Activated T-cell treated with anti-CD3 and anti-CD28 coated beads, Interleukin-2, amount 50 U/mL, for 72 hours (primary cell): ENCODE measurements around the gene NEK5. TPM values are rescaled to one million over a fixed set of nuclear protein-coding genes. Genes with fewer than 3 reads are reported as not detected.

Experiments
- ATAC-seq, 2 donors: fragments of 150-1000 bp; cut with Tn5 transposase; replicated peaks in 1 of 2; 2 replicates each; pipeline ENCODE4 v1.10.0; 2021; ENCODE audit warnings: moderate library complexity in 2 of 2, mild to moderate bottlenecking in 1 of 2
- DNase-seq, 2 donors: peaks; one replicate each; pipeline ENCODE4 v3.0.0; 2021 to 2022; ENCODE audit warnings: mixed read lengths in 1 of 2
- H3K27ac Mint-ChIP-seq: one replicate; pipeline ENCODE4 v1.8.0; 2022; ENCODE audit warnings: mild to moderate bottlenecking, moderate library complexity, mixed read lengths
- H3K27me3 Mint-ChIP-seq: one replicate; pipeline ENCODE4 v1.8.0; 2022; ENCODE audit warnings: low read depth, mixed read lengths
- H3K36me3 Mint-ChIP-seq, 2 donors: one replicate each; pipeline ENCODE4 v1.8.0; 2022; ENCODE audit warnings: mixed read lengths in 2 of 2, mild to moderate bottlenecking in 1 of 2; ENCODE audit not compliant: insufficient read depth in 2 of 2
- H3K4me1 Mint-ChIP-seq: one replicate; pipeline ENCODE4 v1.8.0; 2022; ENCODE audit warnings: low read depth, mixed read lengths
- H3K4me3 Mint-ChIP-seq, 2 donors: one replicate each; pipeline ENCODE4 v1.8.0; 2022; ENCODE audit warnings: mild to moderate bottlenecking in 2 of 2, mixed read lengths in 2 of 2, moderate library complexity in 2 of 2
- H3K9me3 Mint-ChIP-seq, 2 donors: one replicate each; pipeline ENCODE4 v1.8.0; 2022; ENCODE audit warnings: mixed read lengths in 2 of 2
- total RNA-seq, 2 donors: library from RNA; stranded (reverse); gene quantifications; one replicate each; pipeline ENCODE4 v1.2.3, GENCODE V29; 2022

NEK5 gene
- total RNA-seq, 2 donors from 2014 or later, result 0.12 to 0.16 TPM

DNA sequence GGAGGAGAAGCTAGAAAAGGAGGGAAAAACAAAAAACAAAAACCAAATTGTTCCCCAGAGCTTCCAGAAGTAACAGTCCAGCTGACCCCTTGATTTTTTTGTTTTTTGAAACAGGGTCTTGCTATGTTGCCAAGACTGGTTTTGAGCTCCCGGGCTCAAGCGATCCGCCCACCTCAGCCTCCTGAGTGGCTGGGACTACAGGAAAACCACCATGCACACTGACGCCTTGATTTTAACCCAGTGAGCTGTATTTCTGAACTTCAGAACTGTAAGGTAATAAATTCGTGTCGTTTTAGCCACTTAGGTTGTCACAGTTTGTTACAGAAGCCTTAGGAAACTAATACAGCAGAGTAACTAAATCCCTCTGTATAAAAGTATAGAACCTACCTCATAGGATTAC lies 31.6 kb upstream of the NEK5 start:
- H3K4me3 Mint-ChIP-seq, result peak overlapping the region in 1 of 2 donors; percentile 21
- no peak for ATAC-seq
- H3K27ac Mint-ChIP-seq, result no peak overlapping the region
- peaks cover 15% of the 10 kb centered on the region for H3K4me1 Mint-ChIP-seq
- H3K36me3 Mint-ChIP-seq, result no peaks in the 10 kb centered on the region
- H3K9me3 Mint-ChIP-seq, result no peaks in the 10 kb centered on the region
- peaks cover 7% of the 10 kb centered on the region for H3K27me3 Mint-ChIP-seq
- no peak for DNase-seq

DNA sequence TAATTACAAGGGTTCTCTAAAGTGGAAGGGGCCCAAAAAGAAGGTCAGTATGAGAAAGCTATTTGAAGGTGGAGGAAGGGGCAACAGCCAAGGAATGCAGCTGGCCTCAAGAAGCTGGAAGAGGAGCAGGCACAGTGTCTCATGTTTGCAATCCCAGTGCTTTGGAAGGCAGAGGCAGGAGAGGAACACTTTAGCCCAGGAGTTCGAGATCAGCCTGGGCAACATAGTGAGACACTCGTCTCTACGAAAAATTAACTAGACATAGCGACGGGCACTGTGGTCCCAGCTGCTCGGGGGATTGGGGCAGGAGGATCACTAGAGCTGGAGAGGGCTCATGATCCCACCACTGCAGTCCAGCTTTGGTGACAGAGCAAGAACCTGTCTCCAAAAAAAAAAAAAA lies 31.2 kb upstream of the NEK5 start:
- Mint-ChIP-seq H3K4me3 (peak overlapping the region; percentile 82 to 90), H3K9me3 (no peaks in the 10 kb centered on the region), H3K4me1 (peaks cover 15% of the 10 kb centered on the region), H3K36me3 (no peaks in the 10 kb centered on the region), H3K27ac (peak overlapping the region; percentile 8), H3K27me3 (peaks cover 7% of the 10 kb centered on the region)
- ATAC-seq (no peak), DNase-seq (no peak)

- ATAC-seq (peak; percentile 83 to 91), DNase-seq (peak; percentile 58 to 79)
- H3K36me3 Mint-ChIP-seq, result no peaks in the 10 kb centered on the region
- H3K4me3 Mint-ChIP-seq, result peak within 1 kb of the TSS; percentile 82 to 90
- H3K27me3 Mint-ChIP-seq, result peaks cover 7% of the 10 kb centered on the region
- H3K27ac Mint-ChIP-seq, result peak within 1 kb of the TSS; percentile 59
- H3K9me3 Mint-ChIP-seq, result no peaks in the 10 kb centered on the region
- peaks cover 15% of the 10 kb centered on the region for H3K4me1 Mint-ChIP-seq
These were observed 30.5 kb upstream of the NEK5 start, which contains the start of gene NEK3 for GRCh38 chr13:52159159-52159982. NEK3 (minus strand) TSS chr13:52159597; CDS start chr13:52156191, 3,406 bp downstream.

DNA sequence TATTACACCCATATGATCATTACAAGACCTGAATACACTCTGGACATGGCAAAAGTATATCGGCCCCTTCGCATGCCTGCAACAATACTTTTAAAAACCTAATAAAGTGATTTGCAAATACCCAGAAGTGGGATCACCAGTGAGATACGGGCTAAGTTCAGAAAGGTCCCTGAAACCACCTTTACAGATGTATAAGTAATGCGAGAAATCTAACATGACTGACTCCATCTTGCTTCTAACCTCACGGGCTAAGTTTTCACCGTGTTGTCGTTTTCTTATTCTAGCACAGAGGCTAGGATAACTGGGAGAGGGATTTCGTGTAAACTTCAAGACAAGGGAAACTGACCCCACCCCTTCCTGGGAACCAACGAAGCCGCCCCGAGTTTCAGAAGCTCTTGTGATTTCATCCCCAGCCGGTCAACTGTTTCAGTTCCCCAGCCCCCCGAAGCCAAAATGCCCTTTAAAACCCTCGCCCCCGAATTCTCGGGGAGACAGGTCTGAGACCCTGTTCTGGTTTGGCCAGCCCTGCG lies 29.8 kb upstream of the NEK5 start:
- peaks cover 15% of the 10 kb centered on the region for H3K4me1 Mint-ChIP-seq
- H3K9me3 Mint-ChIP-seq, result no peaks in the 10 kb centered on the region
- H3K27me3 Mint-ChIP-seq, result peaks cover 7% of the 10 kb centered on the region
- H3K27ac Mint-ChIP-seq, result peak overlapping the region; percentile 59
- ATAC-seq (peak; percentile 2 to 5), DNase-seq (no peak)
- H3K4me3 Mint-ChIP-seq, result peak overlapping the region; percentile 82 to 90
- no peaks in the 10 kb centered on the region for H3K36me3 Mint-ChIP-seq

- no peak for ATAC-seq
- no peak for DNase-seq
- Mint-ChIP-seq H3K36me3 (no peaks in the 10 kb centered on the region), H3K27me3 (peaks cover 7% of the 10 kb centered on the region), H3K27ac (peak overlapping the region; percentile 23), H3K9me3 (no peaks in the 10 kb centered on the region), H3K4me1 (peaks cover 7% of the 10 kb centered on the region), H3K4me3 (peak overlapping the region in 1 of 2 donors; percentile 8)
These were observed 27.9 kb upstream of the NEK5 start for GRCh38 chr13:52156724-52157261.

DNA sequence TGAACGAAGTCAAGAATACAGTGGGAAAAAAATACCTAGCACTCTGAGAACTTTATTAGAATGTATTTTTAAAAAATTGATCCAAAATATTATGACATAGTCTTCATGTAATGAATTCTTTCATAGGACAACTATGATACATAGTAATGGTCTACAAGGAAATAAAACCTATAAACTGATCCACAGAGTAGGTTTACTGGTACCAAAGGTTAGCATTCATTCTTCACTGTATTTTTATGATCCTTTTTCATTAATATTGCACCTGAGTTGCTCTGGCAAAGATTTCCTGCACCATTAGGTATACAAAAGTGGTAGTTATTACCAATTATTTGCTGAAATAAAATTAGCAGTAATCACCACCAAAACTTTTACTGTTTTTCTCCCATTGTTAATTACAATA lies 26.3 kb upstream of the NEK5 start:
- peaks cover 7% of the 10 kb centered on the region for H3K27me3 Mint-ChIP-seq
- no peak overlapping the region for H3K4me3 Mint-ChIP-seq
- no peaks in the 10 kb centered on the region for H3K9me3 Mint-ChIP-seq
- H3K4me1 Mint-ChIP-seq, result peaks cover 7% of the 10 kb centered on the region
- DNase-seq, result no peak
- H3K36me3 Mint-ChIP-seq, result no peaks in the 10 kb centered on the region
- ATAC-seq, result no peak
- no peak overlapping the region for H3K27ac Mint-ChIP-seq

DNA sequence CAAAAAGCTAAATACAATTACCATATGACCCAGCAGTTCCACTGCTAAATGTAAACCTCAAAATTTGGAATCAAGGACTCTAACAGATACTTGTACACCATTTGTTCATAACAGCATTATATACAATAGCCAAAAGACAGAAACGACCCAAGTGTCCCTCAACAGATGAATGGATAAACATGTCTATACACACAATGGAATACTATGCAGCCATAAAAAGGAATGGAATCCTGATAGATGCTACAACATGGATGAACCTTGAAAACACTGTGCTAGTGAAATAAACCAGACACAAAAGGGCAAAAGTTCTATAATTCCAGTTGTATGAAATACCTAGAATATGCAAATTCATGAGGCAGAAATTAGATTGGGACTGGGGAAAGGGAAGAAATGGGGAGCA lies 18.4 kb upstream of the NEK5 start:
- Mint-ChIP-seq H3K4me1 (no peaks in the 10 kb centered on the region), H3K36me3 (peaks cover 5% of the 10 kb centered on the region in 2 donors), H3K4me3 (no peak overlapping the region), H3K27ac (no peak overlapping the region), H3K9me3 (peaks cover 0 to 2% of the 10 kb centered on the region in 2 donors), H3K27me3 (no peaks in the 10 kb centered on the region)
- DNase-seq, result no peak
- no peak for ATAC-seq

- Mint-ChIP-seq H3K9me3 (no peaks in the 10 kb centered on the region), H3K27me3 (no peaks in the 10 kb centered on the region), H3K36me3 (no peaks in the 10 kb centered on the region), H3K27ac (no peak overlapping the region), H3K4me1 (no peaks in the 10 kb centered on the region), H3K4me3 (no peak overlapping the region)
- ATAC-seq (no peak), DNase-seq (no peak)
These were observed 12.4 kb upstream of the NEK5 start for GRCh38 chr13:52141299-52141698.

DNA sequence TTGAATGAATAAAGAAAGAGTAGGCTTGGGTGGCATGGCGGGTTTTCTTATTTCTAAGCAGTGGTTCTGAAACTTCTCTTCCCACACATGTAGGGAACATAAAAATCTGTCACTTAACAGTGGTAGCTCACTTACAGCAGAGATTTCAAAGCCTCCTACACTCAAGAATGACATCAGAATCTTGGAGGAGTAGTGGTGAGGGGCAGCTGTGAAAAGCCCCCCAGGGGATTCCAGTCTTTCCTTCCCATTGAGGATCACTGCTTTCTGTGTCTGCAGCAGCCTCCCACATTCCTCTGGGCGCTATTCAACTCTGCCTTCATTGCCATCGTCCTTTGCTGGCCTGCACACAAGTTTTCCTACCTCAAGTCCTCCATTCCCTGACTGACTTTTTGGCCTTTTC lies 8.6 kb upstream of the NEK5 start:
- no peaks in the 10 kb centered on the region for H3K4me1 Mint-ChIP-seq
- H3K36me3 Mint-ChIP-seq, result peaks cover 0 to 1% of the 10 kb centered on the region in 2 donors
- no peaks in the 10 kb centered on the region for H3K27me3 Mint-ChIP-seq
- no peaks in the 10 kb centered on the region for H3K9me3 Mint-ChIP-seq
- no peak overlapping the region for H3K27ac Mint-ChIP-seq
- H3K4me3 Mint-ChIP-seq, result no peak overlapping the region
- ATAC-seq, result no peak
- no peak for DNase-seq

DNA sequence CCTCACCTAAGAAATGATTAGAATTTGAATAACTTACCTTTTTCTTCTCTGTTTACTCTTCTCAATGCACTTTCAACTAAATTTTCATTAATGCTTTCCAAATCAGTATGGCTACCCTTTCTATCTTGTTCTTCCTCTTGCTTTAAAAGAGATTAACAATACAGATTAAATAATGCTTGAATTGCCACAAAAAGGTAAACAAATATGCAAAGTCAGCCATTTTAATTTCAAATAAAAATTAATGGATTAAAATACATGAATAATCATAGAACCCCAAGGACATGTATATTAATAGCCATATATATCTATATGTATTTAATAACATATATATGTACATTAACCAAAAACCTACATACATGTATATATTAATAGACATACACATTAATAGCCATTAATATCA lies 7.9 kb upstream of the NEK5 start:
- no peak overlapping the region for H3K4me3 Mint-ChIP-seq
- H3K27me3 Mint-ChIP-seq, result no peaks in the 10 kb centered on the region
- peaks cover 0 to 1% of the 10 kb centered on the region in 2 donors for H3K36me3 Mint-ChIP-seq
- H3K9me3 Mint-ChIP-seq, result no peaks in the 10 kb centered on the region
- ATAC-seq (no peak), DNase-seq (no peak)
- H3K4me1 Mint-ChIP-seq, result no peaks in the 10 kb centered on the region
- no peak overlapping the region for H3K27ac Mint-ChIP-seq

GRCh38 chr13:52130641-52131040 lies 1.8 kb upstream of the NEK5 start:
- H3K4me1 Mint-ChIP-seq, result peaks cover 22% of the 10 kb centered on the region
- no peak for DNase-seq
- ATAC-seq, result no peak
- peak overlapping the region in 1 of 2 donors; percentile 44 for H3K4me3 Mint-ChIP-seq
- H3K9me3 Mint-ChIP-seq, result no peaks in the 10 kb centered on the region
- H3K27me3 Mint-ChIP-seq, result peaks cover 13% of the 10 kb centered on the region
- no peaks in the 10 kb centered on the region for H3K36me3 Mint-ChIP-seq
- H3K27ac Mint-ChIP-seq, result no peak overlapping the region

- H3K27ac Mint-ChIP-seq, result no peak overlapping the region
- peaks cover 13% of the 10 kb centered on the region for H3K27me3 Mint-ChIP-seq
- peak; percentile 53 to 68 for DNase-seq
- H3K4me1 Mint-ChIP-seq, result peaks cover 22% of the 10 kb centered on the region
- H3K4me3 Mint-ChIP-seq, result peak overlapping the region; percentile 80 to 96
- H3K9me3 Mint-ChIP-seq, result no peaks in the 10 kb centered on the region
- ATAC-seq, result peak; percentile 67 to 71
- H3K36me3 Mint-ChIP-seq, result no peaks in the 10 kb centered on the region
These were observed 830 bp downstream of the NEK5 start for GRCh38 chr13:52127783-52128702.

DNA sequence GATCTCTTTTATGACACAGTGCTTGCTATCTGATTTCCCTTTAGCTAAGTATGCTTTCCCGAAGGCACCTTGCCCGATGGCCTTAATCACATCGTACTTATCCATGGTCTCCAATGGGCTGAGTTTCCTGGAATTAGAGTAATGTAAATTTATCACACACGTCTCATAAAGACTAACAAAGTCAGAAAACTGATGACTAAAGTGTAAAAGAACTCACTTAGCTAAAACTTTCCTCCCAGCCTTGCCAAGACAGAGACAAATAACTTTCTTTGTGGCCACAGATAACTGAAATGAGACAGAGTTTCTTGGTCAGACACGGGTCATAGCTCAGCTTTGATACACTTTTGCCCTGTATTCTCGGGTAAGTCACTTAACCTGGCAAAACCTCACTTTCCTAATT lies 1.5 kb downstream of the NEK5 start:
- peak; percentile 58 to 70 for ATAC-seq
- Mint-ChIP-seq H3K27ac (no peak overlapping the region), H3K36me3 (no peaks in the 10 kb centered on the region)

More for the DNA sequence above, 1.5 kb downstream of the NEK5 start:
- DNase-seq, result no peak
- peaks cover 22% of the 10 kb centered on the region for H3K4me1 Mint-ChIP-seq
- H3K9me3 Mint-ChIP-seq, result no peaks in the 10 kb centered on the region
- H3K27me3 Mint-ChIP-seq, result peaks cover 13% of the 10 kb centered on the region
- peak overlapping the region; percentile 80 to 96 for H3K4me3 Mint-ChIP-seq
